GM21526 (cell line): ENCODE measurements around the gene BTBD7.

ENCODE experiments used
- ATAC-seq: cut with Tn5 transposase; IDR thresholded peaks from one replicate; pipeline ENCODE4 v1.9.1; 2021; ENCODE audit warnings: moderate library complexity; ENCODE audit not compliant: unreplicated experiment, low FRiP score

Gene BTBD7

DNA sequence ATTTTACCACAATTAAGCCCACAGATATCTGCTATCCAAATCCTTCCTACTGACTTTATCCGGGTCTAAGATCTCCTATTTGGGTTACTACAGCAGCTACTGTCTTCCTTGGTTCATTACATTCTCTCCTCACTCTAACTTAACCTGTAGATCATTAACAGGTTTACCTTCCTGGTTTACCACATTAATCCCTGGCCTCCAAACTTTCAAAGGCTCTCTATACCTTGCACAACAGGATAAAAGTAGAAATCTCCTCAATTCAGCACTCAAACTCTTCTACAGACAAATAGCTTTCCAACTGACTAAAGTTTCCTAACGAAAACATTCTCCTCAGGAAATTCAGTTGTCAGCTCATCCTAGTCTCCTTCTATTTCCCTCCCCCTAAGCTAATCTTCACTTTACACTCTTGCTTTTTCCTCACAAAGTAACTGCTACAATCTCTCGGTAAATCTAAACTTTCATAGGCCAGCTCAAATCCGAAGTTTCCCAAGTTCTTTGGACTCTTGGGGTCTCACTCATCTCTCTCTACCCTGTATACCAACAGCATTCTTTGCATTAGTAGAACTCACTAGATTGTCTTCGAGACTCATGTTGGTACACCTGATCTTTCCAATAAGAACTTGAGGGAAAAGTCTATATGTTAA lies 2.7 kb downstream of the BTBD7 start:
- no peak for ATAC-seq

DNA sequence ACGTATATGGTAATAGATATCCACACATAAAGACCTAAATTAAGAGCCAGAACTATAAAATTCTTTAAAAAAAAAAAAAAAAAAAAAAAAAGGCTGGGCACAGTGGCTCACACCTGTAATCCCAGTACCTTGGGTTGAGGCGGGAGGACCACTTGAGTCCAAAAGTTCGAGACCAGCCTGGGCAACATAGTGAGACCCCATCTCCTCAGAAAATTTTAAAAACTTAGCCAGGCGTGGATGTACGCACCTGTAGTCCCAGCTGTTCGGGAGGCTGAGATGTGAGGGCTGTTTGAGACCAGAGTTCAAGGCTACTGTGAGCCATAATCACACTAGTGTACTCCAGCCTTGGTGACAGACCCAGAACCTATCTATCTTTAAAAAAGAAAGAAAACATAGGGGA lies 4.3 kb downstream of the BTBD7 start:
- no peak for ATAC-seq

DNA sequence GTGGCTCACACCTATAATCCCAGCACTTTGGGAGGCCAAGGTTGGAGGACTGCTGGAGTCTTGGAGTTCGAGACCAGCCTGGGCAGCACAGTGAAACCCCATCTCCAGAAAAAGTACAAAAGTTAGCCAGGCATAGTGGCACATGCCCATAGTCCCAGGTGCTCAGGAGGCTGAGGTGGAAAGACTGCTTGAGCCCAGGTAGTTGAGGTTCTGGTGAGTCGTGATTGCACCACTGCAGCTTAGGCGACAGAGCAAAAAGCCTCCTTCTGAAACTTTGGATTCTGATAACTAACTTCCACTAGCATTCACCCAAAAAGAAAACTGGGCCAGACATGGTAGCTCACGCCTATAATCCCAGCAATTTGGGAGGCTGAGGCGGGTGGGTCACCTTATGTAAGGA lies 6.6 kb downstream of the BTBD7 start:
- ATAC-seq: no peak

DNA sequence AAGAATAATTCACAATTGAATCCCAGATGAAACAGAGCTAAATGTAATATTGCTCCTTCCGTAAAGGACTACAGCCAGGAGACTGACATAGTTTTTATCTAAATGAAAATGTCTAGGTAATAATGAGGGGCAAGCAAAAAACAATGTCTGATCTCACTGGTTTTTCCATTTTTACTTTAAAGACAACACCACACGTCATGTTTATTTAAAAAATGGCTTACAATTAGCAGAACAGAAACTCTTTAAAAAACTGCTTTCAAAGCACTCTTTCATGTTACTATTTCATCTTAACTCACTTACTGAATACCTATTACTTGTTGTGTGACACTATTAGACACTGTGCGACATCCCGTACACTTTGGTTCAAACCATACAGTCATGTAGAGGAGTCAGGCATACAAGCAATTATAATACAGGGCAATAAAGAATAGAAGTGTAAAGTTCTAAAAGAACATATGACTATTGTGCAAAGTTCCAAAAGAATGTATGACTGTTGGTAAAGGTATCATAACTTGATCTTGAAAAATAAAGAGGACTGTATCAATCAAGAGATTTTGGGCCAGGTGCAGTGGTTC lies 9.1 kb downstream of the BTBD7 start:
- ATAC-seq: no peak

DNA sequence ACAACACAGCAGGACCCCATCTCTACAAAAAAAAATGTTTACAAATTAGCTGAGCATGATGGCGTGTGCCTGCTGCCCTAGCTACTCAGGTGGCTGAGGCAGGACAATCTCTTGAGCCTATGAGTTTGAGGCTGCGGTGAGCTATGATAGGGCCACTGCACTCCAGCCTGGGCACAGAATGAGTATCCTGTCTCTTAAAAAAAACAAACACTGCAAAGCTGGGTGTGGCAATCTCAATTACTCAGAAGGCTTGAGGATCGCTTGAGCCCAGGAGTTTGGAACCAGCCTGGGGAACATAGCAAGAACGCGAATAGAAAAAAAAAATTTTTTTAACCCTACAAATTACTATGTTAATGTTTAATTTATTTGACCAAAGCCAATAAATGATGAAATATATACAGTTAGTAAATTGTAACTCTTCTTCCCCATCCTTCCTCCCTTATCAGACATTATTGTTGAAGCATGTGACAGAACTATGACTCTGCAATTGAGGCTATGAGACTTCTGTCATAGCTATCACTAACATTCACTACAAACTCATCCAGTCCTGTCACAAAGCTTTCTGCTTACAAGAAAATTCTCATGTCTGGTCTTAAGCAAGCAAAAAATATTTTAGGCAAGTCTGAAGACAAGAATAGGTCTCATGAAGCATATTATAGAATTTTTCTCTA lies 9.8 kb downstream of the BTBD7 start:
- ATAC-seq: no peak

DNA sequence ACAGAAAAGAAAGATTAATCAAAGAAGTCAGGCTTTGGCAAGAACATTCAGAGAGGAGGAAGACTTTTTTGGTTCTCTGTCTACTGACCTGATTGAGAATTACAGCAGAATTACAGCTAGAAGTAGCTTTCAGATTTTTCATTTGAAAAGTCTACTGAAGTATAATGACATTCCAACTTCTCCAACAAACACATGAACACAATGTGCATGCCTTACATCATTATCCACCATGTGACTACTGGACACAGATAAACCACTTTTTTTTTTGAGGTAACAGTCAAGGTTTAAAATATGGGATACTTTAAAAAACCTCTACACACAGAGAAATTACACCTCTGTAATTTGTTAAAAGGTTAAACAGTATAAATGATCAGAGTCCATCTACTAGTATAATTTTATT lies 12.3 kb downstream of the BTBD7 start:
- ATAC-seq: no peak

DNA sequence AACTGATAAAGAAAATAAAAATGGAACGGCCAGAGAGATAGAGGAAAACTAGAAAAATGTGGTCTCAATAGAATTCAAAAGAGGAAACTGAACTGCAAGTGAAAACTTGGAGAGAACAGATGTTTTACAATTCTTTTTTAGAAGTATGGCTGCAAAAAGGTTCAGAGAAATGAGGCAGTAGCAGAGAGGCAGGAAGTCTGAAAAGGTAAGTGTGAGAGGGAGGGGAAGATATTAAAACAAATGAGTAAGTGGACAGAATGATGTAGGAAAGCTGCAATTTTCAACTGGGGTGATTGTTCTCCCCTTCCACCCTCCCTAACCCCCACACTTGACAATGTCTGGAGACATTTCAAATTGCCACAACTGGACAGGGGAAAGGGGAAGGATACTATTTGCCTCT lies 12.9 kb downstream of the BTBD7 start:
- ATAC-seq: no peak

DNA sequence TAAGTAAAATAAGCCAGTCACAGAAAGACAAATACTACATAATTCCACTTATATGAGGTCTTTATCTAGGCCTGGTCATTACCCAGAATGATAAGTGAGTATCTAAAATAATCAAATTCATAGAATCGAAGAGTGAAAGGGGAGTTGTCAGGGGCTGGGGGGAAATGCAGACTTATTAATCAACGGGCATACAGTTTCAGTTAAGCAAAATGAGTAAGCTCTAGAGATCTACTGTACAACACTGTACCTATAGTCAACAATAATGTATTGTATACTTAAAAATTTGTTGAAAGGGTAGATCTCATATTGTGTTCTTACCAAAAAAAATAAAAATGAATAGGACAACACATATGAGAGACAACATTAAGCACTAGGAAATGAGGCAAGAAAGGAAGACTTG lies 13.3 kb downstream of the BTBD7 start:
- no peak for ATAC-seq

DNA sequence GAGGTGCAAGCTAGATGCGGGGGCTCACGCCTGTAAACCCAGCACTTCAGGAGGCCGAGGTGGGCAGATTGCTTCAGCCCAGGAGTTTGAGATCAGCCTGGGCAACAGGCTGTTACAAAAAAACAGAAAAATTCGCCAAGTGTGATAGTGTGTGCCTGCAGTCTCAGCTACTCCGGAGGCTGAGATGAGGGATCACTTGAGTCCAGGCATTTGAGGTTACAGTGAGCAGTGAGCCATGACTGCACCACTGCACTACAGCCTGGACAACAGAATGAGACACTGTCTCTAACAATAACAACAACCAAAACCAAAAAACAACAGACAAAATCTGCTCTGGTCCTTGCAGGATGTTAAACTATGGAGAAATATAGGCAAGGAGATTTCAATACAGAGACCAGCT lies 13.9 kb downstream of the BTBD7 start:
- ATAC-seq: no peak

DNA sequence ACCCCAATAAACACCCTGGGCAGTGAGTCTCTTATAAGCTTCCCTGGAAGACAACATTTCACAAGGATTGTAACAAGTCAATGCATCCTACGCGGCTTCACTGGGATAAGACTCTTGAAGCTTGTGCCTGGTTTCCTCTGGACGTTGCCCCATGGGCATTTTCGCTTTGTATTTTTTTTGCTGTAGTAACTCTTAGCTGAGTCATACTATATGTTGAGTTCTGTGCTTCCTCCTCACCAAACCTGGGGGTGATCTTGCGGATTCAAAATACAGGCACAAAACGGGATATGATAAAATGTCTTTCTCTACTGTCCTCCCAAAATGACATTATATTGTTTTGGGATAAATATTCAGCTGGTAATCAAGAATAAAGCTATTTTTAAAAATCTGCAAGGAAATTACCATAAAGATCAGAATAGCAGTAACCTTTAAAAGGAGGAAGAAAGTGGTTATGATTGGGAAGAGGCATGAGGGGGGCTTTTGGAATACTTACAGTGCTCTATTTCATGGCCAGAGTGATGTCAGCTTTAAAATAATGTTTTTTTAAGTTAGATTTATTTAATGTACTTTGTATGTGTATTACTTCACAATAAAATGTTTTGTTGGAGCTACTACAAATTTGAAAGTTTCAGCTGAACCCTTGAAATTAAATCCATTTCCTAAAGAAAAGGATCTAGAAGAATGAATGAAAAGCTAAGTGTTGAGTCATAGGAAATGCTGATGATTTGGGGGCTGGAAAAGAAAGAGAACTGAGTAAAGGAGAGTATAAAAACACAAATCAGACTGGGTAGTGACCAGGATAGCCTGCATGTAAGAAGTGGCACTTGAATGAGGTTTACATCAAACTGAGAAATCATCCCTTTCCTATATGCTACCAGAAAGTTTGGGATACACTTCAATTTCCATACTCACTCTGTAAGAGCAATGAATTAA lies 14.7 kb downstream of the BTBD7 start:
- no peak for ATAC-seq

DNA sequence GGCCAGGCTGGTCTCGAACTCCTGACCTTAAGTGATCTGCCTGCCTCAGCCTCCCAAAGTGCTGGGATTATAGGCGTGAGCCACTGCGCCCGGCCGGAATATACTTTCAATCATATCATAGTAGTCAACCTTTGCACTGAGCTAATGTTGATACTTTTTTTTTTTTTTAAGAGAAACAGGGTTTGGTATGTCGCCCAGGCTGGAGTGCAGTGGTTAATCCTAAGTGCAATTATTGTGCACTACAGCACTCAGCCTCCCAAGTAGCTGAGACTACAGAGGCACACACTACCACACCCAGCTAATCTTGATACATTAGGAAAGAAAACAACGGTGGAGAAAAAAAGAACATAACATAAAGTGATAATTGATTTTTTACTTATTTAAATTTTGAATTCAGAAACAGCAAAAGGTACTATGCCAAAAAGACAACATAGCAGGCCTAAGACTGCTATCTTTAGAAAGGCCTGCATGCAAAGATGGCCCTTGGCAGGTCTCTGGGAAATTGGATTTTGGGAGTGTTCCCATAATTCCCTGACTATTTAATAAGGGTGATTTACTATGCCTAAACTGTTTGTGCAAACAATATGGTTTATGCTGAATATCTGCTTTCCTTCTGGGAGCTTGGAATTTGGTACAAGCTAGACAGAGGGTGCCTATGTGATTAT lies 15.5 kb downstream of the BTBD7 start:
- no peak for ATAC-seq

DNA sequence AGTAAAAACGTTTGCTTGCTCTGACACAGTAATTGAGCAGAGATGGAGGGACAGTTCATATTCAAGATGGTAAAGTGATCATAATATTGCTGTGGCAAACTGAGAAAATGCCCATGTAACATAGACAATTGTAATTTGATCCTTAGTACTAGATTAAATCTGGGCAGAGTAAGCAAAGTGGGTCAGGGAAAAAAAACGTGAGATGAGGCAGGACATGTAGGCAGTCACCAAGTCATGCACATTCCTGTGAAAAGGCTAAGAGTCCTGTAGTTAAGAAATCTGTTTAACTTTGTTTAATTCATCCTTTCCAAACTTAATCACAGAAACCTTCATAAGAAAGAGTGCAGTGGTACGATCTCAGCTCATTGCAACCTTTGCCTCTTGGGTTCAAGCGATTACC lies 16.1 kb downstream of the BTBD7 start:
- no peak for ATAC-seq

DNA sequence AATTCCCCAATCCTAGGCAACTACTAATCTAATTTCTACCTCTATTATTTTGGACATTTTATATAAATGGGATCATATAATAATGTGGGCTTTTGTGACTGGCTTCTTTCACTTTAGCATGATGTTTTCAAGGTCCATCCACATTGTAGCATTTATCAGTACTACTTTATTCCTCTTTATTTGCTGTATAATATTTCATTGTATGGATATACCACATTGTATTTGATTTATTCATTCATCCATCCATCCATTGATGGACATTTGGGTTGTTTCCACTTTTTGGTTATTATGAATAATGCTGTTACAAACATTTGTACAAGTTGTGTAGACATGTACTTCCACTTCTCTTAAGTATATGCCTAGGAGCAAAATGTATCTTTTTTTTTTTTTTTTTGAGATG lies 17.3 kb downstream of the BTBD7 start:
- ATAC-seq: no peak

DNA sequence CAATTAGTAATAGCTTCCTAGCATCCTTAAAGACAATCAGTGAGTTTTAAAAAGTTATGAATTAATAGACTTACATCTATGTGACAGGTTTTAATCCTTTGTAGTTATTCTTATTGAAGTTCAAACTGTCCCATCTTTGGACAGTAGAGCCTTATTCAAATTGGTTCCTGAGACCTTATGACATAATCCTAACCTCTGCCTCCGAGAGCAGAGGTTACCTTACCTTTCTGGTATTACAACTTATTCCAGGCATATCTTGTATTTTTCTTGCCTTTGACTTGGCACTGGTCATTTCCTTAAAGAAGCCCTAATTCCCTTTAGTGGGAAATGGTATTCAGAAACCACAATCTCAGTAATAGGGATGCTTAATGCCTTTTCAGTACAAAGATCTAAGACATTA lies 21.8 kb downstream of the BTBD7 start:
- no peak for ATAC-seq

DNA sequence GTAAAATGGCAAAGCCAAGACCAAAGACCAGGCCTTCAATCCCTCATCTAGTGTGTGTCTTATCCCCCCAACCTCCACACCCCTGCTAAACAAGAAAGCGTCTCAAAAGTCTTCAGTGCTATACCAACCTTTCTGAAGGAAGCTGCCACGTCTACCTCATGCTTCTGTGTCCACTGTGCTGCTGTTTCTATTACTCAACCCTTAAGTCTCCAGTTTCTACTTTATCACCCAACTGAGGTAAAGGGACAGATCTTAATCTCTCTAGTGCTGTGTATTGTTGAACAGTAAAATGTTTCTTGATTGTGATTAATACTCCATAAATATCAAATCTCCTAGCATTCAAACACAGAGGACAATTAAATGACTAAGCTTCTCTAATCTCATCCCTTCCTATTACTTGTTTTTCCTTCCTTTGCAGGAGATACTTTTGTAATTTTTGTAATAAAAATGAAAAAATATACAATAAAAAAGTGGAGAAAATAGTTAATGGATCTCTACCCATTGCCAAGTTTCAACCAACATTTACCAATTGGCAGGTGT lies 23.3 kb downstream of the BTBD7 start:
- no peak for ATAC-seq

DNA sequence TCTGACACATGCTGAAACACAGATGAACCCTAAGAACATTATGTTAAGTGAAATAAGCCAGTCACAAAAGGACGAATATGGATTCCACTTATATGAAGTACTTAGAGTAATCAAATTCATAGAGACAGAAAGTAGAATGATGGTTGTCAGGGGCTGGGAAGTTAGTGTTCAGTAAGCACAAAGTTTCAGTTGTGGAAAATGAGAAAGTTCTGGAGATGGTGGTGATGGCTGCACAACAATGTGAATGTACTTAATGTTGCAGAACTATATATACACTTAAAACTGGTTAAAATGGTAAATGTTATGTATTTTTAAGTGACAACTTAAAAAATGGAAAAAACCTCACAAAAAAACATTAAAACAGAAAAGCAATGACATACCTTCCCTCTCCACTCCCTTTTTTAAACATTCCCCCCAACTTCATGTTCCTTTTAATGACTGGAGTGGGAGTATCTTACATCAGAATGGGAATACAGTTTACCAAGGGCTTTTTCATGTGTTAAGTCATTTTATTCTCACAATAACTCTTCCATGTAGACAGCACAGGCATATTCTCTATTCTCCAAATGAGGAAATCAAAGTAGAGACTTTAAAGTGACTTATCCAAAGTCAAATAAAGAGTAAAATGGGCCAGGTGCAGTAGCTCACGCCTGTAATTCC lies 24.0 kb downstream of the BTBD7 start:
- no peak for ATAC-seq

DNA sequence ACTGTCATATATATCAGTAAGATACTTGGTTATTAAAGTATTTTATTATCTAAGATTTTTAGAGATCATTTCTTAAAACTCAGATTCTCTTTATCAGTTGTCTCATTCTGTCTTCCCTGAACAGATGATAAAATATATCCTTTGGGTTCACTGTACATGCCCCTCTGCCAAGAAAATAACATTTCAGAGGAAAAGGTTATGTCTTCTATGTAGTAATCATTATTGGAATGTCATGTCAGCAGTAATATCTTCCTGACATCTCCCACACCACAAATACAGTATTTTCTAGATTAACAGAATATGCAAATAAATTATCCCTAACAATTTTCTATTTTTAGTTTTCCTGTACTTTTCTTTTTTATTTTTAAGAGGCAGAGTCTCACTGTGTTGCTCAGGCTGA lies 26.0 kb downstream of the BTBD7 start:
- no peak for ATAC-seq

DNA sequence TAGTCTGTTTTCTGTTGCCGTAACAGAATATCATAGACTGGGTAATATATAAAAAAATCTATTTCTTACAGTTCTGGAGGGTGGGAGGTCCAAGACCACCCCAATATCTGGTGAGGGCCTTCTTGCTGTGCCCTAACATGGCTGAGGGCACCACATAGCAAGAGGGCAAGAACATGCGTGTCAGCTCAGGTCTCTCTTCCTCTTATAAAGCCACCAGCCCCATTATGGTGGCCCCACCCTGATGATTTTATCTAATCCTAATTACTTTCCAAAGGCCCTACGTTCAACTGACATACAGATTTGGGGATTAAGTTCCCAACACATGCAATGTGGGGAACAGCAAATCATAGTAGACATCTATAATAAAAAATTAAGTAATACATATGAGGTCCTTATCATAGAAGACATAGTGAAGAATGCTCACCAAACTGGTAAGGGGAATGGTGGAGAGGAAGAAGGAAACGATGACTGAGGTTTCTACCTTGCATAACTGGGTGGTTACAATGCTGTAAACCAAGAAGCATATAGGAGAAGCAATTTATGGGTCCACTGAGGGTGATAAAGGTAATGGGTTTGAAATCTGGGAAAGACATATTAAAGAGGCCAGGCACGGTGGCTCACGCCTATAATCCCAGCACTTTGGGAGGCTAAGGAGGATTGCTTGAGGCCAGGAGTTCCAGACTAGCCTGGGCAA lies 27.0 kb downstream of the BTBD7 start:
- ATAC-seq: no peak

DNA sequence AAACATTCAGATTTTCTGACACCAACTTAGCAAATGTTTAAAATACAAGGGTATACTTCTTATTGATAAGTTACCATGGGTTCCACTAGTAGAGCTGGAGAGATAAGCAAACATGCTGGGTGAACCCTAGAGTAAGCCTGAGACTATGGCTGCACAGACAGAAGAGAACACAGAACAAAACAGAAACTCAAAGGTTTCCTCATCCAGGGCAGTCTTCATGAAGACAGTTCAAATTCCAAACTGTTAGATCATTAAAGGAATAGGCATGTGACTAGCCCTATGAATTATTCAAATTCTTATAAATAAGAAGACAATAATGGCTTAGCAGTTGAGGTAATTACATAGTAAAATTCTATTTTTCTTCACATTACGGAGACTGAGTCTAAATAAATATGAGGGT lies 28.1 kb downstream of the BTBD7 start:
- ATAC-seq: no peak
